NB4 (cell line): ENCODE results near the gene LRMDA.

Experiments used
- DNase-seq: peaks from one replicate; pipeline ENCODE4 v3.0.0; 2010; ENCODE audit warnings: low read depth
- H3K4me3 ChIP-seq: one replicate; pipeline ENCODE4 v1.5.1; 2011; ENCODE audit warnings: mild to moderate bottlenecking, low read depth, low read length, moderate library complexity
- CTCF ChIP-seq: IDR thresholded peaks from one replicate; pipeline ENCODE4 v1.5.1; 2012; ENCODE audit warnings: low read depth, low read length
- MYC ChIP-seq: IDR thresholded peaks from 2 replicates; pipeline ENCODE4 v1.6.1; 2011; ENCODE audit warnings: low read depth, low read length
- POLR2A ChIP-seq: IDR thresholded peaks from 2 replicates; pipeline ENCODE4 v1.6.1; 2011; ENCODE audit warnings: mild to moderate bottlenecking; ENCODE audit not compliant: insufficient read length; ENCODE audit errors: extremely low read depth
- TF ChIP-seq, protein P1 (sequence below): IDR thresholded peaks from 2 replicates; pipeline ENCODE4 v1.6.1; 2011; ENCODE audit warnings: low read depth, low read length

Gene LRMDA

GRCh38 chr10:75847477-75847876 is 416.1 kb downstream of the LRMDA start:
- DNase-seq = no peak
- H3K4me3 ChIP-seq = no peak overlapping the region
- TF ChIP-seq POLR2A (no peak), MYC (no peak), CTCF (no peak)
- TF ChIP-seq, protein P1, sequence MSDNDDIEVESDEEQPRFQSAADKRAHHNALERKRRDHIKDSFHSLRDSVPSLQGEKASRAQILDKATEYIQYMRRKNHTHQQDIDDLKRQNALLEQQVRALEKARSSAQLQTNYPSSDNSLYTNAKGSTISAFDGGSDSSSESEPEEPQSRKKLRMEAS = no peak

DNA sequence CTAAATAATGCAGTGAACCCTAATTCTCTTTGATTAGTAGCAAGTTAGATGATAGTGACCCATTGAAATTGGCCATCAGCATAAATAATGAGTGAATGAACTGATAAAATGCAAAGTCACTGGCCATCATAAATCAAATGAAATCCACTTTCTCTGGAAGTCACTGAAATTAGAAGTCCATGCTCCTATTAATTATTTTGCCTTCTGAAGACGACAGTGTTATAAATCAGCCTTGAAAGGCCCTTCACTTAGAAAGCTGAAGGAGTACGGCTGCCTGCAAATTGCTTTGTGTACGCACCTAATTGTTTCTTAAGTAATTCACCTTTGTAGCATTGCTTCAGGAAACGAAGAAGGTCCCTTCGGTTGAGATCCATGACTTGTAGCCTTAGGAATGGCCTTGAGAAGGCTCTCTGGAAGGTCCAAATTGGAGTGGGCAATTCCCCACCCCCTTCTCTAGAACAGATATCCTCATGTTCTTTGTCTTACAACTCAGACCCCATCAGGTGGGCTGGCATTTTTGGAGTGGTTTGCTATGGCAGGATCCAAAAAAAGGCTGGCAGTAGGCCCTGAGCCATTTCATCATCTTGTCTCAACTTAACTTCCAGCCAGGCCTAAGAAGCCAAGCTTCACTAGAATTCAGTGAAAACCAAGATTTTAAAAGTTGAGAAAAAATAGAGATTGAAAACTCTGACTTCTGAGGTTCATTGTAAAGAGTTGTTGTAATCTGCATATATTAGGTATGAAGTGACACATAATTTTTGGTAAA is 420.3 kb downstream of the LRMDA start:
- no peak for DNase-seq
- H3K4me3 ChIP-seq = no peak overlapping the region
- no peak for TF ChIP-seq CTCF
- no peak for TF ChIP-seq POLR2A
- no peak for TF ChIP-seq MYC
- TF ChIP-seq, protein P1 = no peak

DNA sequence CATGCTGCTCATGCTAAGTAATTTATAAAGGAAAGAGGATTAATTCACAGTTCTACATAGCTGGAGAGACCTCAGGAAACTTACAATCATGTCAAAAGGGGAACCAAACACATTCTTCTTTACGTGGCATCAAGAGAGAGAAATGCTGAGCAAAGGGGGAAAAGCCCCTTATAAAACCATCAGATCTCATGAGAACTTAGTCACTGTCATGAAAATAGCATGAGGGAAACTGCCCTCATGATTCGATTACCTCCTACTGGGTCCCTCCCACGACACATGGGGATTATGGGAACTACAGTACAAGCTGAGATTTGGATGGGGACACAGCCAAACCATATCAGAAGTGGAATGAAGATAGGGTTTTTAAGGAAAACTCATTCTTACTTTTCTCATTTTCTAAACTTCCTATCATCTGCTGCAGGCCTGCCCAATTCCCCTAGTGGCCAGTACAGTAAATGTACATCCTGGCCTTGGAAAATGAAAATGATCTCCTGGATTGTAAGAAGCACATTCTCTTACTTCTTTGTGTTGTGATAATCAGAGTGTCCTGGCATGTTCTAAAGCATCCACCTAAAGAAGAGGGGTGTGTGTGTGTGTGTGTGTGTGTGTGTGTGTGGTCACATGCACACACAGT is 421.5 kb downstream of the LRMDA start:
- H3K4me3 ChIP-seq = no peak overlapping the region
- no peak for DNase-seq
- TF ChIP-seq POLR2A (no peak), MYC (no peak), CTCF (peak; percentile 37)
- TF ChIP-seq, protein P1 = no peak

- TF ChIP-seq POLR2A = no peak
- no peak for TF ChIP-seq MYC
- TF ChIP-seq, protein P1 = no peak
- no peak for TF ChIP-seq CTCF
- H3K4me3 ChIP-seq = no peak overlapping the region
- DNase-seq = no peak
These were observed 425.9 kb downstream of the LRMDA start for GRCh38 chr10:75857269-75857846.

- DNase-seq = no peak
- no peak overlapping the region for H3K4me3 ChIP-seq
- TF ChIP-seq POLR2A (no peak), CTCF (no peak), MYC (no peak)
- TF ChIP-seq, protein P1 = no peak
These were observed 426.5 kb downstream of the LRMDA start for GRCh38 chr10:75857896-75858295.
